Measurements from ENCODE around the gene ZNF853.

Gene ZNF853

DNA sequence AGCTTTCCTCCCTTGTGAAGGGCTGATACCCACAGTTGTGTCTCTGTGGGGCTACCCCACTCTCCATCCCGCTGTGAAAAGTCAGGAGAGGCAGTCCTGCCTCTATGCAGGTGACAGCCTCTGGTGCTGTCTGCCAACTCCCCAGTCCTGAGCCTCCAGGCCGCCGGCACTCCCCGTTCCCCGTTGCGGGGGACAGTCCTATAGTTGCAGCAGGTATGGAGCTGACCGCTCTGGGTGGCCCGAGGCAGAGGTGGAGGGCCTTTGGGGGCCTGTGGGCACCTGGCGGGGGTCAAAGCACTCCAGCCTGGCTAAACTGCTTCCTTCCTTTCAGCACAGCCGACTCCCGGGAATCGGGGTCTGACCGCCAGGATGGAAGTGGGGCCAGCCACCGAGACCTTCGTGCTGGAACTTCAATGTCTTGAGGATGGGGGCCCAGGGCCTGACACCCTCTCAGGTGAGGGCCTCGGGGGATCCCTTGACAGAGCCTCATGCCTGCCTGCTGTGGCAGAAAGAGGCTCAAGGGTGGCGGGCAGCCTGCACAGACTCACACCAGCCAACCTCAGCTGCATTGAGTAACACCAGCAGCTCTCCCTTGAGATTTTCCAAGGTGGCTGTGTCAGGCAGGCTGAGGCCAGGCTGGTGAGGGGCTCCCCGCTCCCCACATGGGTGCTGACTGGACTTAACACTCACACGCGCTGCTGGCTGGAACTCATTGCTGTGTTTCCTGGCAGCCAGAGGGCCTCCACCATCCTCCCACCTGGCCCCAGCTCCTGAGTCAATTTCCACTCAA is 1.6 kb downstream of the ZNF853 start:
- Histone ChIP-seq H3K9ac (no peak overlapping the region), H3K4me3 (IDR thresholded peaks at IDR 0.05; ENCODE audit: insufficient read depth, low read depth, low read length) (no peak overlapping the region), H3K36me3 (ENCODE audit: insufficient read depth) (no peaks in the 10 kb centered on the region), H3K27ac (no peak overlapping the region), H3K79me2 (ENCODE audit: insufficient read depth, low read depth) (no peaks in the 10 kb centered on the region), H3K27me3 (ENCODE audit: insufficient read depth, low read depth) (no peaks in the 10 kb centered on the region), H4K20me1 (ENCODE audit: insufficient read depth) (no peaks in the 10 kb centered on the region), H3K4me2 (no peak overlapping the region), H3K4me1 (ENCODE audit: low read depth, poor library complexity, severe bottlenecking) (peaks cover 27% of the 10 kb centered on the region), H2AFZ (ENCODE audit: low read depth) (no peak overlapping the region)
- TF ChIP-seq, protein P1, sequence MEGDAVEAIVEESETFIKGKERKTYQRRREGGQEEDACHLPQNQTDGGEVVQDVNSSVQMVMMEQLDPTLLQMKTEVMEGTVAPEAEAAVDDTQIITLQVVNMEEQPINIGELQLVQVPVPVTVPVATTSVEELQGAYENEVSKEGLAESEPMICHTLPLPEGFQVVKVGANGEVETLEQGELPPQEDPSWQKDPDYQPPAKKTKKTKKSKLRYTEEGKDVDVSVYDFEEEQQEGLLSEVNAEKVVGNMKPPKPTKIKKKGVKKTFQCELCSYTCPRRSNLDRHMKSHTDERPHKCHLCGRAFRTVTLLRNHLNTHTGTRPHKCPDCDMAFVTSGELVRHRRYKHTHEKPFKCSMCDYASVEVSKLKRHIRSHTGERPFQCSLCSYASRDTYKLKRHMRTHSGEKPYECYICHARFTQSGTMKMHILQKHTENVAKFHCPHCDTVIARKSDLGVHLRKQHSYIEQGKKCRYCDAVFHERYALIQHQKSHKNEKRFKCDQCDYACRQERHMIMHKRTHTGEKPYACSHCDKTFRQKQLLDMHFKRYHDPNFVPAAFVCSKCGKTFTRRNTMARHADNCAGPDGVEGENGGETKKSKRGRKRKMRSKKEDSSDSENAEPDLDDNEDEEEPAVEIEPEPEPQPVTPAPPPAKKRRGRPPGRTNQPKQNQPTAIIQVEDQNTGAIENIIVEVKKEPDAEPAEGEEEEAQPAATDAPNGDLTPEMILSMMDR (conservative IDR thresholded peaks at IDR 0.05; ENCODE audit: low read depth, low read length) = no peak

DNA sequence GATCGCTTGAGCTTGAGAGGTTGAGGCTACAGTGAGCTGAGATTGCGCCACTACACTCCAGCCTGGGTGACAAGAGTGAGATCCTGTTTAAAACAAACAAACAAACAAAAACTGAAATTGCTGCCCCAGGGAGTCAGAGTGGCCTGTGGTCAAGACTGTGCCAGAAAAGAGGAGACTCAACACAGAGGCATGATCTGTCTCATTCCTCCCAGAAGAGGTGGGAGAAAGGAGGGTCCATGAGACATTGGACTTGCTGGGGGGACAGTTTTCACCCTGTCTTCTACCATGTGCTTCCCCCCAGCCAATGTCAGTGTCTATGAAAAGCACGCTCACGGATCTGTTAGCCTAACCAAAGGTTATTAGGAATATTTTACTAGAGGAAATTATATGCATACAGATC is 3.2 kb downstream of the ZNF853 start:
- no peak overlapping the region for H3K27ac ChIP-seq
- H3K27me3 ChIP-seq (ENCODE audit: insufficient read depth, low read depth) = no peaks in the 10 kb centered on the region
- H3K4me1 ChIP-seq (ENCODE audit: low read depth, poor library complexity, severe bottlenecking) = peaks cover 27% of the 10 kb centered on the region
- H3K79me2 ChIP-seq (ENCODE audit: insufficient read depth, low read depth) = no peaks in the 10 kb centered on the region
- TF ChIP-seq, protein P1 (conservative IDR thresholded peaks at IDR 0.05; ENCODE audit: low read depth, low read length) = no peak
- H4K20me1 ChIP-seq (ENCODE audit: insufficient read depth) = no peaks in the 10 kb centered on the region
- no peak overlapping the region for H2AFZ ChIP-seq (ENCODE audit: low read depth)
- H3K4me2 ChIP-seq = no peak overlapping the region
- H3K9ac ChIP-seq = no peak overlapping the region
- H3K36me3 ChIP-seq (ENCODE audit: insufficient read depth) = no peaks in the 10 kb centered on the region
- no peak overlapping the region for H3K4me3 ChIP-seq (IDR thresholded peaks at IDR 0.05; ENCODE audit: insufficient read depth, low read depth, low read length)

DNA sequence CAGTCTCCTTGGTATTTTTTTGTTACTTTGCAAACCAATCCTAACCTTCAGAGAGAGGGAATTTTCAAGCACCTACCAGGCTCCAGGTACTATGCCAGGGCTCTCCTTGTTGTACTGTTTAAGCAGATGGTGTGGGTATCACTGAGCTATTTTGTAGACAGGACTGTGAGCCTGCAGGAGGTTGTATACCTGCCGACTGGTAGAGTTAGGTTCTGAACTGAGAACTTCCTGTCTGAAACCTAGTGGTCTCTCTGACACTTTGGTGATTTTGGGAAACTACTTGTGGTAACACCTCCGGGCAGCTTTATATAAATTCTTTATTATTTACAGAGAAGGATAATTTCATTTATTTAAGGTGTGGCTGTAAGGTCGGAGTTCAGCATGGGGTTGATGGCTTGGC is 4.6 kb downstream of the ZNF853 start:
- no peaks in the 10 kb centered on the region for H3K36me3 ChIP-seq (ENCODE audit: insufficient read depth)
- TF ChIP-seq, protein P1 (conservative IDR thresholded peaks at IDR 0.05; ENCODE audit: low read depth, low read length) = no peak
- H3K4me2 ChIP-seq = peak overlapping the region; percentile 44; the same call in 1 of the 2 replicates

DNA sequence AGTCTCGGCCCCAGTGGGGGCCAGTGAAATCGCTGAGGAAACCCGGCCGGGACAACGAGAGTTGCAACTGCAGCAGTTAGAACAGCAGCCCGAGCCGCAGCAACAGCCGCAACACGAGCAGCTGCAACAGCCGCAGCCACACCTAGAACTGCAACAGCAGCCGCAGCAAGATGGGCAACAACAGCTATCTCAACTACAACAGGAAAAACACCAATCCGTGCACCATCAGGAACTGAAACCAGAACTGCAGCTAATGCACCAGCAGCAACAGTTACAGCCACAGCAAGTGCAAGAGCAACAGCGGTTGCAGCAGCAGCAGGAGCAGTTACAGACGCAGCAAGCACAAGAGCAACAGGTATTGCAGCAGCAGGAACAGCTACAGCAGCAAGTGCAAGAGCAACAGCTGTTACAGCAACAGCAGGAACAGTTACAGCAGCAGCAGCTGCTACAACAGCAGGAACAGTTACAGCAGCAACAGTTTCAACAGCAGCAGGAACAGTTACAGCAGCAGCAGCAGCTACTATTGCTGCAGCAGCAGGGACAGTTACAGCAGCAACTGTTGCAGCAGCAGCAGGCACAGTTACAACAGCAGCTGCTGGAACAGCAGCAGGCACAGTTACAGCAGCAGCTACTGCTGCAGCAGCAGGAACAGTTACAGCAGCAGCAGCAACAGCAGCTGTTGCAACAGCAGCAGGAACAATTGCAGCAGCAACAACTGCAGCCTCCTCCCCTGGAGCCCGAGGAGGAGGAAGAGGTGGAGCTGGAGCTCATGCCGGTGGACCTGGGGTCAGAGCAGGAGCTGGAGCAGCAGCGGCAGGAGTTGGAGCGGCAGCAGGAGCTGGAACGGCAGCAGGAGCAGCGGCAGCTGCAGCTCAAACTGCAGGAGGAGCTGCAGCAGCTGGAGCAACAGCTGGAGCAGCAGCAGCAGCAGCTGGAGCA is 6.1 kb downstream of the ZNF853 start:
- Histone ChIP-seq H3K36me3 (ENCODE audit: insufficient read depth) (no peaks in the 10 kb centered on the region), H3K27ac (peak overlapping the region; percentile 29; the same call in 1 of the 2 replicates)

More for the DNA sequence above, 4.6 kb downstream of the ZNF853 start:
- Histone ChIP-seq H3K27me3 (ENCODE audit: insufficient read depth, low read depth) (no peaks in the 10 kb centered on the region), H3K4me1 (ENCODE audit: low read depth, poor library complexity, severe bottlenecking) (peaks cover 27% of the 10 kb centered on the region), H3K4me3 (IDR thresholded peaks at IDR 0.05; ENCODE audit: insufficient read depth, low read depth, low read length) (no peak overlapping the region), H3K79me2 (ENCODE audit: insufficient read depth, low read depth) (no peaks in the 10 kb centered on the region), H3K9ac (no peak overlapping the region), H4K20me1 (ENCODE audit: insufficient read depth) (no peaks in the 10 kb centered on the region), H2AFZ (ENCODE audit: low read depth) (peak overlapping the region; percentile 65; the same call in 1 of the 2 replicates), H3K27ac (no peak overlapping the region)

More for the DNA sequence above, 6.1 kb downstream of the ZNF853 start:
- Histone ChIP-seq H3K4me1 (ENCODE audit: low read depth, poor library complexity, severe bottlenecking) (peaks cover 27% of the 10 kb centered on the region), H3K4me3 (IDR thresholded peaks at IDR 0.05; ENCODE audit: insufficient read depth, low read depth, low read length) (no peak overlapping the region), H3K9ac (peak overlapping the region; percentile 37; the same call in 1 of the 2 replicates), H3K79me2 (ENCODE audit: insufficient read depth, low read depth) (no peaks in the 10 kb centered on the region), H4K20me1 (ENCODE audit: insufficient read depth) (no peaks in the 10 kb centered on the region), H3K27me3 (ENCODE audit: insufficient read depth, low read depth) (no peaks in the 10 kb centered on the region), H2AFZ (ENCODE audit: low read depth) (peak overlapping the region; percentile 65), H3K4me2 (peak overlapping the region; percentile 57)
- TF ChIP-seq, protein P1 (conservative IDR thresholded peaks at IDR 0.05; ENCODE audit: low read depth, low read length) = no peak

All from KMS-11 (cell line).